GM21367 (cell line): Measurements from ENCODE around the gene CACNA2D3.

Experiments used
- ATAC-seq: cut with Tn5 transposase; IDR thresholded peaks from one replicate; pipeline ENCODE4 v1.9.1; 2021; ENCODE audit not compliant: unreplicated experiment

Gene CACNA2D3

DNA sequence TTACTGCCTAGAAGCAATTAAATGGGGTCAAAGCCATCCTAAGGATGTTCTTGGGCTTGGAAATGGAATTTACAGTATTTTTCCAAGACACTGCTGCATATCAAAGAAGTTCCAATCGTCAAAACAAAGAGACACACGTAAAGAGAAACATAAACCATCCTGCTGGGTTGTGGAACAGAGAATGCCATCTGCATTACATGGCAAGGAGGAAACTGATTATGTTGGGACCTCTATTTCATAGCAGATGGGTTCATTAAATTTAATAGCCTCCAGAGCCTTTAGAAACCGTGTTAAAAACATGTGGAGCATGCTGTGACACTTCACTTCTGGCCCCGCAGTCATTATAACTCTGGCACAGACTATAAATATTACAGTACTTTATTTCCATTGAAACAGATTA, 650.9 kb downstream of the CACNA2D3 start:
- no peak for ATAC-seq

DNA sequence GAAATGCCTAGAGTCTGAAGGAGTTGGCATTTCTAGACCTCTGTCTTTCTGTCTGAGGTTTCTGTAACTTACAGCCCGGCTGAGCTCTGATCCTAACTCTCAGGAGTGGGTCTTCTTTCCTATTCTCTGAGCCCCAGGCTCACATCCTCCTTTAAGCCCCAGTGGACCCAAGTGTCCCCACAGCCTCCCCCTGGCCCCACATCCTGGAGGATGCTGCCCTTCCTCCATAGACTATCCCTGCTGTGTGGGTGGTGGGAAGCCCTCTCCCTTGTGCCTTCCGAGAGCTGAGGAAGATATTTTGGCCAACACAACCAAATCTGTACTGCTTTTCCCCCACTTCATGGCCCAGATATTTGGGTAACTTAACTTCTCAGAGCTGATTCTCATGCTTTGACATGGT, 654.2 kb downstream of the CACNA2D3 start:
- no peak for ATAC-seq

DNA sequence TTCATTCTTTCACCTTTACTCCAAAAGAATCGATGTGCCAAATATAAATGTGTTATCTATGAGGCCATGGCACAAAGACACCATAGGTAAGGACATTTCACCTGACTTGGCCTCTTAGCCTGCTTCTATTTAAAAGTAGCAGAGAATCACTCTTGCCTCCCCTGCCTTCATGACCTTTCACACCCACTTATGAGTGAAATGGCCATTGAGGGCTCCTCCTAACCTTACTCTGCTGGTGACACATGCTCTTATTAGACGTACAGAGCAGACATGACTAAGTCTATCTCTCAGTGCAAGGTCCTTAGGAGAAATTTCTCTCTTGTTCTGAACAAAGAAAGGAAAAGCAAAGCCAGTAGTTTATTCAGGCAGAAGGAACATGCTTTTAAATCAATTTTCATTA, 654.8 kb downstream of the CACNA2D3 start:
- ATAC-seq: no peak

DNA sequence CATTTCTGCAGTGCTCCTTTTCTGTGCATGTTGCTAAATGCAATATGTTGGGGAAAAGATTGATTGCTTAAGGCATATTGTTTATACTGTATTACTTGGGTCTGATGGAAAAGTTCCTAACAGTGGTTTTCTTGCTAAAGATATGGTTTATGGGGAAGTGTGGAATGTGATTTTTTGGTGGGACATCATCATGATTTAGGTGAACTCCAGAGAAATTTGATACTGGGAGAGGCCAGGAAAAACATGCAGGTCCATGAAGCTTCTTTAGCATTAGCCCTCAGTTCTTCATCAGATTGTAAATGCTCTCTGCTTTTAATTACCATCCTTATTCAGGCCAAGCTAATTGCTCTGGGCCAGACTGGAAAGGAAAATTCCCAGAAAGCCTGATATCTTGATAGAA, 658.0 kb downstream of the CACNA2D3 start:
- ATAC-seq: no peak

DNA sequence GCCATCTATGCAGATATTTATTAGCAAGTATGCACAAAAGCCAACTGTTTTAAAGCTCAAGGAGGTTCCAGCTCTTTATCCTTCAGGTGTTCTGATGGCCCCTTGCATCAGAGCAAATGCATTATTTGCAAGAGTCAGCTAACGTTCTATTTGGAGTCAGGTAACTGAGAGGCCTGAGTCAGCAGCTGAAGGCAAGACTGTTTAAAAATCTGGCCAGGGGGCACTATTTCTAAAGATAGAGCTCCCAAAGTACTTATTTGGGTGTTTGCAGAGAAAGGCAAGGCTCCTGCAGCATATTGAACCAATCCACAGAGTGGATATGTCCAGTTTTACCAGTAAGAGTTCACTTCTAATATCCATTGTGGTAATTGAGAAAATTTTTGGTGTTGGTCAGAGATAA, 659.4 kb downstream of the CACNA2D3 start:
- ATAC-seq: no peak

DNA sequence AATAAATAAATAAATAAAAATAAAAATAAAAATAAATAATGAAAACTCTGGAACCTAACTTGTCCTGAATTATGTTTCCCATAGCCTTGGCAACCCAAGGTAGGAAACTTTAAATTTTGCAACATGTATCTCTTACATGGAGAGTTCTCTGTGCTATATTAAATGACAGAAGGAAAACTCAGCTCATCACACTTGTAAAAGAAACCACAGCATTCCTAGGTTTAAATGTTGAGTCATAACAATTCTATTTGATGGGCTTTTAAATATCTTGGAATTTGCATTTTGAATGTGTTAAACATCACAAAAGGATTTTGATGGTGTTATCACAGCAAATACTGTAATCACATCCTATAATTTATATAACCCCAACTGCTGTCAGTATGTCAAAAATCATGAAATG, 661.3 kb downstream of the CACNA2D3 start:
- ATAC-seq: no peak

DNA sequence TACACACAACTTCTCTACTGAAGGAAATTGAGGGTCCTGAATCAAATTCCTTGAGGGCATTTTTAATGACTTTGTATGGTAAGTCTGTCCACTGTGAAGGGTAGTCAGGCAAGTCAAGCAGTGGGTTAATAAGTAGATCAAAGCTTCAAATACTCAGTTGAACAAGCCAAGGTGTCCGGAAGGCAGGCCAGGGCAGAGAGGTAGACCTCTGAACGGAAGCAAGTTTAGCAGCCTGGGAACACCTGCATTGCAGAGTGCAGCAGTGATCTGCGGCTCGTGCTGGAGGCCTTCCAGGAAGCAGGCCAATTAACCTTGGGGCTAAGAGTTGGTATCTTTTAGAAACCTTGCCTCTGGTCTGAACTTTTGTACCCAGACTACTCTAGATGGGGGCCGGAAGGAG, 661.7 kb downstream of the CACNA2D3 start:
- ATAC-seq: no peak

DNA sequence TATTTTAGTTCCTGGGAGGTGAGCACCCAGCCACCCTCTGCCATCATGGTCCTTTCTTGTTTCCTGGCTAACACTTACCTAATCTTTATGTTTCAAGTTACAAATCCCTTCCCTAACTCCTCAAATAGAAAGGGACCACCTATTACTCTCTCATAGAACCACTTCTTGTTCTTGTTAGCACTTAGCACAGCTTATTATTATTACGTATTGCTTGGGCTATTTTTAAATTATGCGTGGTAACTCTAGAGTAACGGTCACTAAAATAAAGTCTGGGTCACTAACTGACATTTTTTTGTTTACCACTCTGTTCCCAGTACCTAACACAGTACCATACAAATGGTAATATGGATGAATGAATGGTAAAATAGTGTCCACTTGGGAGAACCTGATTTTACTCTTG, 663.6 kb downstream of the CACNA2D3 start:
- no peak for ATAC-seq

DNA sequence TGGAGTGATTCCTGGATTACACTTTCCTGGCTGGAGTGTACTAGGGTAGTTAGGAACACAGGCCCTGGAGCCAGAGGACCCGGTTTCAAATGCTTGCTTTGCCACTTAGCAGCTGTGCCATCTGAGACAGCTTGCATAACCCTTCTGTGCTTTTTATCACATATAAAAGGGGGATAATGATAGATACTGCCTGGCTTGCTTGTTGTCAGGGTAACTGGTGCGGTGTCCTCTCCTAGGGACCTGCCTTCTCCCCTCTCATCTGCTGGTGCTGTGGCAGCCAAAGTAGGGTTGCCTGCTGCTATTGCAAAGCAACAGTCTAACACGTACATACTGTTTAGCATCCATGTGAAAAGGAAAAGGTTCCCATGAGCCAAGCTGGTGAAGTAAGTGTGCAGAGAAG, 667.7 kb downstream of the CACNA2D3 start:
- ATAC-seq: no peak

DNA sequence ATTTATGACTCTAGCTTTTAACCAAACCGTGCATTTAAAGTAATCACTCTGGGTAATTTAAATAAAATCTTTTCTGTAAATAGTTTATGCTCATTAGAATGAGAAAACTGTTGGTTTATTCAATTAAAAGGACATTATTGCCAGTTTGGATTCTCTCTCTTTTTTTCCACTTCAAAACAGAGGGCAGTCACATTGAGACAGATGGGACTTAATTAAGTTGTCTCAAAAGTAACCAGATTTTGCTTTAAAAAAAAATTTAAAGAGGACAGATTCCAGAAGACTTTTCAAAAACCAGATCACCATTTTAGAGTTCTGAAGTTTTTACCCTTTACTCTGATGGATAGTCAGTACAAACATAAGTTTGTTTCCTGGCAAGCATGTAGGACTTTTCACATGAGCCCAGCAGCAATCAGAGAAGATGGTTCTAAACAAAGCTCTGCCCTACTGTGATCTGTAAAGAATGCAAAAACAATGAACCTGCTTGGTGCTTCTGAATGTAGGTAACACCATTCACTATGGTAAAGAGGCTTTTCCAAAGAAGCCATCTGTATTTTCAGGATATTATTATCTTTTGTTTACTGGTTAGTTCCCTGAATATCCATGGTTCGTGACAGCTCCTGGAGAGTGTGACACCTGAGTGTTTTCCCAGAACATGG, 669.3 kb downstream of the CACNA2D3 start:
- ATAC-seq: no peak

DNA sequence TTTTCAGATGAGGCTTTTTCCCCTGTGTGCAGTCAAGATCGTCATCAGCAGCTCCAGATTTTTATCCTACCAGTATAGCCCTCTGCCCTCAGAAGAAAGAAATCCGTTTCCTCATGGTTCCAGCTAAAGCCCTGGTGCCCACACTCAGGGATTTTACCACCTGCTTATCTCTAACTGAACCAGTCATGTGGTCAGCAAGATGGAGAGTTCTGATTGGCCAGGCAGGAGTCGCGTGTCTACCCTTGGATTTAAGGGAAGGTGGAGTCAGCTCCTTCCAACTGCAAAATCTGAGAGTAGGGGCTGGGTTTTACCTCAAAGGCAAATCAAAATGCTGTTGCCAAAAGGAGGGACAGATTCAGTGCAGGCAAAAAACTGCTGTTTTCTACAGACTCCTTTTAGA, 670.2 kb downstream of the CACNA2D3 start:
- no peak for ATAC-seq

DNA sequence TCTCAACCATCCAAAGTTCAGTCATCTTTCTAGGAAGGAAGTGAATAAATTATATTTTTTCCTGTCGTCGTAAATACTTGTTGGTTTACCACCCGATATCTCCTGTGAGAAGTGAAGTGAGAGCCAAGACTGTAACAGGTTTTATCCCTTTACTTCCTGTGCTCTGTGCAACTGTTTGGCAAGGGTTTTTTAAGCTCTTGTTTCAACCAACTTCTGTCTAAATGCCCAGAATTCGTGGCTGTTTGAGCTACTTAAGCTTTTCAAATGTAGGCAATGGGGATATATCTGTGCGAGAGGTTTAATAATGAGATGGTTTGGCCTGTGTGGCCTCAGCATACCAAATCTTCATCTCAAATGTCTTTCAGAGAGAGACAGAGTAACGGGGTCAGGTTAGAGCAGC, 670.8 kb downstream of the CACNA2D3 start:
- ATAC-seq: no peak

DNA sequence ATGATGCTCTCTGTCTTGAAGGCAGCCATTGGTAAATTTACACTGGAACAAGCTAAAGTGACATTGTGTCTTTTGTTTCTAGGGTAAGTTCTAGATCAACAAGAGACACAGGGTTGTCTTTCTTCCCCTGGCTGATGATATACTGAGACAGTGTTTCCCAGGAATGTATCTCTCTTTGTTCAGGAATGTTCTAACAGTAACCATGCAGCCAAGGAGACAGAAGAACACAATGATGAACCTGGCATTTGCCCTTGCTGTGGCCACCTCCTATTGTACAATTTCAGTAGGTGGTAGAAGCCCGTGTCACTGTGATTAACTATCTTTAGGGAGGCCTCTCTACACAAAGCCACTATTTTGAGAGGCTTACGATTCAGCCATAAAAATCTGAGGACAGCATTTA, 674.8 kb downstream of the CACNA2D3 start:
- ATAC-seq: no peak

DNA sequence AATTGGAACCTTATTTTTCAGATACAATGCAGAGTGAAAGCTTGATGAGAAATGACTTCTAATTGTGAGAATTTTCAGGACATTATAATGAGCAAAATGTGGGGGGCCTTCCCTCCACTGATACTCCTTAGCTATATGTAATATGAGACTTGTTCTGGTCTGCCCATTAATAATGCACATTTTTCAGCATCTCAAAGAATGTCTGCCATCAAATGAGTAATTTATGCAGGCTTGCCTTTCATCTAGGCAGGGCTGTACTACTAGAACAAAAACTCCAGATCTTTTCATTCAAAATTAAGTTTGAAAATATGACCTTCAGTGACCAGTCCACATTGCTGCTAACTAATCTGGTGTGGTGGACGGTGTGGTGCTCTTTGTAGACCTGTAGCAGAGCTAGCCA, 678.1 kb downstream of the CACNA2D3 start:
- no peak for ATAC-seq

DNA sequence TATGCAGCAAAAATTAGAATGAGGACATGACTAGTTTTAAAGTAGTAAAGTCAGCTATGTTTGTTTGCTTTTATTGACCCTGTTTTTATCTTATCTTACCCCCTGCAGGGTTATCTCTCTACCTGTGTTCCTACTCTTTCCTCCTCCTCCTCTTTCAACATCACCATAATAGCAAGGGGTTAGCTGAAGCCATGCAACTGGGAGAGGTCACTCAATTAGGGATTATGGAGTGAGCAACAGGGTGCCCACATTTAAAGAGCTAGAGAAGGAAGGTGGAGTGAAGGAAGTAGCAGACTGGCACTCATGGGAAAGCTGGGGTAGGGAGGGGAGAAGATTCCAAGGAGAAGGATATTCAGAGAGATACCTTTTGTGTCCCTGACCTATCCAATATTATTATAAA, 679.6 kb downstream of the CACNA2D3 start:
- no peak for ATAC-seq

DNA sequence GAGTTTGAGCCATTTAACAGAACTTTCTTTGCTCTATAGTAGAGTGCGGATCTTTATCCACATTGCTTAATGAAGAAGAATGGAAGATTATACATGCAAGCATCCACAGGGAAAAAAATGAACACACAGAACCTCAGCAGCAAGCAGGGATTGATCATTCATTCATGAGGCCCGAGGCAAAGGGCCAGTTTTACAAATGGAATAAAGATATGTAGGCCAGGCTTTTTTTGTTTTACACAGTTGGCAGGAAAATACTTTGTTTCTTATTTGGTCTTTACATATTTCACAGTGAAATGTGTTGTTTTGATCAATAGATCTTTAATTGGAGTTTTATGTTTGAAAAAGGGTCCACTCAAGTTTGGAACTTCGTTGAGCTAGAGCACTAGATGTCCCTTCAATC, 688.0 kb downstream of the CACNA2D3 start:
- no peak for ATAC-seq

DNA sequence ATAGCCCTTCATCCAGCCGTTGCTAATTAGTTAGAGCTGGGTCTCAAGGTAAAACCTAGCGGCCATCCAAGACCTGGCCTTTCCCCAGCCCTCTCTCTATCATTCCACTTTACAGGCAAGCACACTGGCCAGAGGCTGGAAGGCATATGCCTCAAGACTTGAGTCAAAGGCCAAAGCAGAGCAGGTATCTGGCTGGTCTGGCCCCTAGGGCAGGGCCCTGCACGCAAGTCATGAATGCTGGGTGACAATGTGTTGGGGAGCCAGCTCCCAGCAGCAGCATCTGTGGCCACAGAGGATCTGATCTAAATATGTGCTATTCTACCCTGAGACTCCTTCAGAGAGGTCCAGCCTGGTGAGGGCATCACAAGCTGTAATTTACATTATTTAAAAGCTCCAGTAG, 691.9 kb downstream of the CACNA2D3 start:
- no peak for ATAC-seq

DNA sequence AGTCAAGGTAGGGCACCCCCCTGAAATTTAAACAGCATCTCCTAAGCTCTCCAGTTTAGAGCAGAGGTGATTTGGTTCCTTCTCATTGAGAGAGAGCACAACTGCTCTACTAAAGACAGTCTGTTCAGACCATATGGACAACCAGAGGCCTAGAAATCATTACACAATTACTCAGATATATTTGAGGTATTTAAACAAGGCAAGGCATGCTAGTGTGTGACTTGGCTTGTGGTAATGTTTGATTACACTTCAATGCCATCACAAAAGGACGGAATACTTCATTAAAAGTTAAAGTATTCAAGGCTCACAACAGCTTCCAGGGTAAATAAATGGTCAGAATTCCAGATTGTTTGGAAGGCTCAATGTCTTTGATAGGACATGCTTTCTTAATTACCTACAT, 695.3 kb downstream of the CACNA2D3 start:
- no peak for ATAC-seq

DNA sequence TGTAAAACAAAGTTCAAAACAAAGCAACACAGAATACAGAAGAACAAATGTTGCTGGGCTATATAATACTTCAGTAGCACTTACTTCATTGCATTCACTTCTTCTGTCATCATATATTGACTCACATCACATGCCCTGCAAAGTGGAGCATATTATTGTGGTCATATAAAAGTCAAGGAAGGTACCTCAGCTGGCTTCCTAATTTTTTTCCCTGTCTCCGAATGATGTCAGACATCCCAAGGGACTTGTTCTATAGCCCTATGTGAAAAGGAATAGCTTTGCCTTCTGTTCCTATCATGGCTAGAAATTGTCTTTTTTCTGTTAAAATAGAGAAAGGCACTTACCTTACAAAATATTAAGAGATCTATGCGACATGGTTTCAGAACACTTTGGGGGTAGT, 696.1 kb downstream of the CACNA2D3 start:
- no peak for ATAC-seq

DNA sequence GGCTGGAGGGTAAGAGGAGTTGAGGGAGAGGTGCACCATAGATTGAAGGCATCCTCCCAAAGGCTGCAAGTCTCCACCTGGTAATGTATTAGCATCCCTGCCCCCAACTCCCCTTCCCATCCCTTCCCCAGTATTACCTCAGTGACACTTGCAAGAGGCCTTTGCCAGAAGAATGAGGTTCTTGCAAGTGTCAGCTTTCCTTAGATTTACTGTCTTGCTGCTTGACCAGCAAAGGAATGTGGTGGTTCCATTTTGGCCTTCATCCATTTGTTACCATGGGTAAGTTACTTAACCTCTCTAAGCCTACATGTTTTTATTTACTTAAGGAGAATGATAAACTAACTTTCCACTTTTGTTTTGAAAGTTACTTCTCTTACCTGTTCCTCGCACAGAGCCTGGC, 696.6 kb downstream of the CACNA2D3 start:
- ATAC-seq: no peak

DNA sequence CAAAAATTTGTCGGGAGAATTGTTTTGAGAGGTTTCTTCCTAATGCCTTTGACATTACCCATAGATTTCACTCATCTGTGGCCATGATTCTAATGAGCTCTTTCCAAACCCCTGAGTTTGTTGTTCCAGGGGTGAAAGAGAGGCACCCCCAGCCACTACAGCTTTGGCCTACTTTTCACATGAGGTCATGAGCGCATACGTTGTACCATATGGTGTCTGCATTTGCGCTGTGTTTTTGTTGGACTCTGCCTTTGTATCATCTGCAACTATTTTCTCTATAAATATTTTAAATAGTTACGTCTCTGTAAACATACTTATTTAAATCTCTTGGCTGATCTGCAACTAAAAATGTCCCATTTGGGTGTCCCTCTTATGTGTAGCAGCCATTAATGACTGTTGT, 697.6 kb downstream of the CACNA2D3 start:
- no peak for ATAC-seq

DNA sequence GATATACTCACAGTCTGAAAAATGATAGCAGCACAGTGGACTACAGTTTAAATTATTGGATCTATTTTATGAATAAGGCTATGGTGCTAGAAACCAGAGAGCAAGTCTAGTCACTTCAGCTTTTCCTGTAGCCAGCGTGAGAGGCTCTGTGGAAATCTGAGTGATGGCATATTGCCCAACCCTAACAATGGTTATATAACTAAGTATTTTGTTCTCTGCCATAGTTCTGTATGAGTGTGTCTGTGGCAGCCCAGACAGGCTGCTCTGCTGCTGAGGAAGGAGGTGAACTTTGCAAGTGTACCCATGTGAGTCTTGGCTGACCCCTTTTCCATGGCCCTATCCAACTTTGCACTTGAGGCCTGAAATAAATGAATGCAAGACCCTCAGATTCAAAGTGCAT, 699.9 kb downstream of the CACNA2D3 start:
- ATAC-seq: no peak

DNA sequence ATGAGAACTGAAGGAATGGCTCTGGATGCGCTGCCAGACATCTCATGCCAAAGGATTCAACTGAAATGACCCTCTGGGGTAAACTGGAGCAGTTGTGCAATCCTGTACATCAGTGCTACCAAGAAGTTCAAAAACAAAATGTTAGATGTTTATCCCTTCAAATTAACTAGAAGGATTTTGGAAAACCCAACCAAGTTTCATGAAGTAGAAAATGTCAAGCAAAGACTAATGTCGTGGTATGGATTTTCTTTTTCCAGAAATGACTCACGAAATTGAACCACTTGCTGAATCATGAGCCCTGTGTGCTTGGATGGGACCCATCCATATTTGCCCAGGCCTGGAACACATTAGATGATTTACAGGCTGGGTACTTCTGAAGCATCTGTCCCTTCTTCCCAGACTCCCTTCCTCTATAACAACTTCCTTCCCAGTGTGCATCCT, 703.9 kb downstream of the CACNA2D3 start:
- ATAC-seq: no peak
